OCI-LY7 (cell line): ENCODE results near the gene GATB.

Experiments used
- CTCF ChIP-seq: fragments of 200-600 bp; sonication (generic); conservative IDR thresholded peaks from 2 replicates; pipeline ENCODE4 v1.5.1; 2014; ENCODE audit warnings: mild to moderate bottlenecking, antibody characterized with exemption, low read length, moderate library complexity, mixed read lengths
- EZH2phosphoT487 ChIP-seq: fragments of 200-600 bp; sonication (generic); IDR thresholded peaks from 2 replicates; pipeline ENCODE4 v1.6.1; 2018; ENCODE audit warnings: low read depth, borderline replicate concordance, mild to moderate bottlenecking, mixed run types, antibody characterized with exemption, low read length, moderate library complexity, mixed read lengths

- TF ChIP-seq CTCF (no peak), EZH2phosphoT487 (no peak)
Measured at GRCh38 chr4:151796106-151796505, 35.3 kb upstream of the GATB start.
